Activated CD8-positive, alpha-beta T cell treated with anti-CD3 and anti-CD28 coated beads for 36 hours (primary cell): ENCODE results near the gene S100A16. TPM values are rescaled to one million over a fixed set of nuclear protein-coding genes. Genes with fewer than 3 reads are reported as not detected.

Experiments used
- ATAC-seq: fragments of 200-7000 bp; cut with Tn5 transposase; one replicate; pipeline ENCODE4 v1.10.0; 2021; ENCODE audit warnings: mild to moderate bottlenecking, moderate library complexity
- CTCF ChIA-PET: fragments of 350-600 bp; sonication (Branson Sonifier 250); formaldehyde crosslinking; loops from one replicate; lab custom pipeline; 2021; ENCODE audit warnings: antibody characterized with exemption; lab: Charles Lee
- POLR2A ChIA-PET: fragments of 350-600 bp; sonication (Branson Sonifier 250); formaldehyde crosslinking; loops from one replicate; lab custom pipeline; 2021; ENCODE audit warnings: antibody characterized with exemption; lab: Charles Lee
- DNase-seq: peaks from one replicate; pipeline ENCODE4 v3.0.0-alpha.2; 2020
- H3K27ac Mint-ChIP-seq: one replicate; pipeline ENCODE4 v1.8.0; 2021; ENCODE audit warnings: mild to moderate bottlenecking, mixed read lengths
- H3K27me3 Mint-ChIP-seq: one replicate; pipeline ENCODE4 v1.8.0; 2021; ENCODE audit warnings: mixed read lengths
- H3K36me3 Mint-ChIP-seq: one replicate; pipeline ENCODE4 v1.8.0; 2021; ENCODE audit warnings: low read depth, mixed read lengths
- H3K4me1 Mint-ChIP-seq: one replicate; pipeline ENCODE4 v1.8.0; 2021; ENCODE audit warnings: low read depth, mixed read lengths
- H3K4me3 Mint-ChIP-seq: one replicate; pipeline ENCODE4 v1.8.0; 2021; ENCODE audit warnings: mild to moderate bottlenecking, moderate library complexity, mixed read lengths
- H3K9me3 Mint-ChIP-seq: one replicate; pipeline ENCODE4 v1.8.0; 2021; ENCODE audit warnings: mixed read lengths
- intact Hi-C: fragments of 100-400 bp; cut with micrococcal nuclease; formaldehyde crosslinking; loops from one replicate; pipeline ENCODE4 v1.10.0; 2022
- total RNA-seq, 2 experiments: library from RNA; stranded (reverse); gene quantifications; one replicate each; pipeline ENCODE4 v1.2.3, GENCODE V29; 2021
- TF ChIP-seq, protein P1 (sequence below): fragments of 200-600 bp; IDR thresholded peaks from one replicate; pipeline ENCODE4 v1.8.0; 2022; ENCODE audit warnings: antibody characterized with exemption, mild to moderate bottlenecking

The S100A16 gene
- total RNA-seq, 2 experiments from 2014 or later: not detected

DNA sequence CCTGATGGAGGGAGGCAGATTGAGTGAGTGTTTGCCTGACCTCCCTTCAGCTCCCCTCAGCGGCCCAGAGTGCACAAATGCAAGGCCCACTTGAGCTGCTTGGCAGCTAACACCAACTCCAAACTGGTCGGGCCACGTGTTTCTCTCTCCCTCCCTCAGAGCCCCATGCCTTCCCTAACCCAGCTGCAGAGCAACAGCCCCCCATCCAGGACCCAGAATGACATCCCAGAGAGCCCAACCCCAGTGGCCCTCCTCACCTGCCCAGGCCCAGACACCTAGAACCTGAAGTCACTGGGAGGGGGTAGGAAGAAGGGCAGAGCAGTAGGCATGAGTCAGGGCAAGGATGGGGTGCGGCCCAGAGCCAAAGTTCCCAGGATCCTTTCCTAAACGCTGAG is 4.0 kb upstream of the S100A16 start:
- ATAC-seq (no peak), DNase-seq (no peak)
- intact Hi-C loops: loop anchor here (2.0 kb wide), 1 partner anchor 106 kb away; no protein-coding TSS in a partner anchor
- ChIA-PET POLR2A (interaction anchor here (0.6 kb wide), 1 partner anchor 15 kb away, joined by 3 read pairs; no protein-coding TSS in a partner anchor), CTCF (interaction anchor here (0.7 to 8.0 kb wide), 17 partner anchors 12 to 115 kb away, joined by 3 to 88 read pairs (median 7); partner anchors contain the start of genes CHTOP, S100A1, S100A13 and S100A6)
- Mint-ChIP-seq H3K27ac (no peak overlapping the region), H3K36me3 (no peaks in the 10 kb centered on the region), H3K4me1 (peaks cover 5% of the 10 kb centered on the region), H3K9me3 (no peaks in the 10 kb centered on the region), H3K4me3 (no peak overlapping the region), H3K27me3 (no peaks in the 10 kb centered on the region)
- TF ChIP-seq, protein P1, sequence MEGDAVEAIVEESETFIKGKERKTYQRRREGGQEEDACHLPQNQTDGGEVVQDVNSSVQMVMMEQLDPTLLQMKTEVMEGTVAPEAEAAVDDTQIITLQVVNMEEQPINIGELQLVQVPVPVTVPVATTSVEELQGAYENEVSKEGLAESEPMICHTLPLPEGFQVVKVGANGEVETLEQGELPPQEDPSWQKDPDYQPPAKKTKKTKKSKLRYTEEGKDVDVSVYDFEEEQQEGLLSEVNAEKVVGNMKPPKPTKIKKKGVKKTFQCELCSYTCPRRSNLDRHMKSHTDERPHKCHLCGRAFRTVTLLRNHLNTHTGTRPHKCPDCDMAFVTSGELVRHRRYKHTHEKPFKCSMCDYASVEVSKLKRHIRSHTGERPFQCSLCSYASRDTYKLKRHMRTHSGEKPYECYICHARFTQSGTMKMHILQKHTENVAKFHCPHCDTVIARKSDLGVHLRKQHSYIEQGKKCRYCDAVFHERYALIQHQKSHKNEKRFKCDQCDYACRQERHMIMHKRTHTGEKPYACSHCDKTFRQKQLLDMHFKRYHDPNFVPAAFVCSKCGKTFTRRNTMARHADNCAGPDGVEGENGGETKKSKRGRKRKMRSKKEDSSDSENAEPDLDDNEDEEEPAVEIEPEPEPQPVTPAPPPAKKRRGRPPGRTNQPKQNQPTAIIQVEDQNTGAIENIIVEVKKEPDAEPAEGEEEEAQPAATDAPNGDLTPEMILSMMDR: no peak

DNA sequence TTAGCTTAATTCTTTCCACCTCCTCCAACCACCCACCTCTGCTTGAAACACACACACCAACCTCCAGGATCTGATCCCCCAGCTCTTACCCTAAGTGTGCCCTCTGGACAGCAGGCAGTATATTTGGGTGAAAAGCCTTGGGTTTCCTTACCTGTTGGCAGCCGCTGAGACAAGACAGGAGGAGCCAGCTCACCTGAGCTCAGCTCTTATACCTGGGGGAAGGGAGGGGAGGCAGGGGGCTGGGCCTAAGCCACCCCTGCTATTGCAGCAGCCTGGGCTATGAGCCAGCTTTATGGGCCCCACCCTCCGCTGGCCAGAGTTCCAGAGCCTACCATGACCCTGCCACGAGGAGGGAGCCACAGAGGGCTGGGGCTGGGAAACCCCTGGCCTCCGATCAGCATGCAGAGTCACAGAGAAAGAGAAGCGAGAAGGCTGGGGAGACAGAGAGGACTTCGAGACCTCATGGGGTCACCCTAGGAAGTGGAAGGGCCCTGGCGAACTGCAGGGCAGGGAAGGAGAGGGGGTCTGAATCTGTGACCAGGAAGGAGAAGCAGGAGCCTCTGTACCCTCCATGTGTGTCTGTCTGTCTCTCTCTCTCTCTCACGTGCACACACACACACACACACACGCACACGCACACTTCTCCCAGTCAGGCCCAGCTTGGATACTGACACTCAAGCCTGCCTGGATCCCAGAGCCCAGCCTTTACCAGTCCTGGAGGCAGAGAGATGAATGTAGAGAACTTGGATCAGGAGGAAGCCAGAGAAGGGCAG is 3.4 kb upstream of the S100A16 start, which contains the start of gene S100A14:
S100A14 (minus strand) TSS at position 182 of the 773 bp plus-strand sequence. CDS start 467 bp downstream, outside the sequence.
- no peak within 1 kb of the TSS for H3K4me3 Mint-ChIP-seq
- POLR2A ChIA-PET: interaction anchor here (0.6 kb wide), 1 partner anchor 14 kb away, joined by 3 read pairs; no protein-coding TSS in a partner anchor
- H3K36me3 Mint-ChIP-seq: no peaks in the 10 kb centered on the region
- H3K27ac Mint-ChIP-seq: no peak within 1 kb of the TSS
- TF ChIP-seq, protein P1: no peak
- peaks cover 5% of the 10 kb centered on the region for H3K4me1 Mint-ChIP-seq
- DNase-seq (no peak), ATAC-seq (no peak)
- H3K27me3 Mint-ChIP-seq: no peaks in the 10 kb centered on the region
- intact Hi-C loops: loop anchor here (2.0 kb wide), 1 partner anchor 106 kb away; no protein-coding TSS in a partner anchor
- no peaks in the 10 kb centered on the region for H3K9me3 Mint-ChIP-seq
- CTCF ChIA-PET: interaction anchor here (0.7 to 8.0 kb wide), 14 partner anchors 11 to 114 kb away, joined by 3 to 88 read pairs (median 6); partner anchors contain the start of genes CHTOP, S100A1 and S100A13

DNA sequence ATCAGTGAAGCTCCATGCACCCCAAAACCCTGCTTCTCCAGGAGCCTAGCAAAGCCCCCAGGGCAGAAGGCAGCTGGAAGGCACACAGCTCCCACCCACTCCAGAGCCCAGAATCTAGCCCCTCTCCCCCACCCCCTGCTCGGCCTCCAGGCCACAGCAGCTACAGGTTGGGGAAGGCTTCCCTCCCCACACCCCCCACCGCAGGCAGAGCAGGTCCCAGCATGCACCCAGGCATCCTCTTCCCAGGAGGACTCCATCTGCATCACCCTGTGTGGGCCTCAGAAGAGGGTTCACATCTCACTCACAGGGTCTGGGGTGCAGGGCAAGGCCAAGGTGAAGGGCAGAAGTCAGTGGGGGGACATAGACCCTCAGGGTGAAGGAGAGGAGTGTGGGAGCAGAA is 2.5 kb upstream of the S100A16 start:
- H3K4me1 Mint-ChIP-seq: peaks cover 5% of the 10 kb centered on the region
- H3K36me3 Mint-ChIP-seq: no peaks in the 10 kb centered on the region
- ChIA-PET POLR2A (no interaction called here), CTCF (interaction anchor here (1.3 to 8.0 kb wide), 8 partner anchors 10 to 105 kb away, joined by 3 to 88 read pairs (median 6); partner anchors contain the start of genes S100A1 and S100A13)
- H3K9me3 Mint-ChIP-seq: no peaks in the 10 kb centered on the region
- no peaks in the 10 kb centered on the region for H3K27me3 Mint-ChIP-seq
- no peak for ATAC-seq
- H3K27ac Mint-ChIP-seq: no peak overlapping the region
- intact Hi-C loops: no loop called here
- no peak for DNase-seq
- TF ChIP-seq, protein P1: no peak
- H3K4me3 Mint-ChIP-seq: no peak overlapping the region

DNA sequence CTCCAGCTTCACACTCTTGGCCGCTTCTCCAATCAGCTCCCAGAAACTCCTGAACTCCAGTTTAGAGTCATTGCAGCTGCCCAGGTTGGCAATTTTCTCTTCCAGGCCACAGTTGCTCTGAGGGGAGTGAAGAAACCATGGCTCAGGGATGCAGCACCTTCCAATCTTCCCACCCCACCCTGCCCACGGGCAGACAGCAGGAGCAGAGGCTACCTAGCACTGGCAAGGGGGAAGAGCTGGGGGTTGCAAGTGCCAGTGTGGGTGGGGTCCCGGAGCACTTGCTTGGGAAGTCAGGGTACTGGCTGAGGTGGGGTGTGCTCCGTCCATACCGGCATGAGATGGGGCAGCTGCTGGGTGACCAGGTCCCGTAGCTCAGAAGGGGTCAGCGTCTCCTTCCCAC is 2.0 kb upstream of the S100A16 start:
- H3K27me3 Mint-ChIP-seq: no peaks in the 10 kb centered on the region
- intact Hi-C loops: no loop called here
- H3K36me3 Mint-ChIP-seq: no peaks in the 10 kb centered on the region
- CTCF ChIA-PET: interaction anchor here (0.9 to 8.0 kb wide), 12 partner anchors 10 to 261 kb away, joined by 3 to 88 read pairs (median 4); partner anchors contain the start of genes NPR1, S100A1 and S100A13
- peaks cover 5% of the 10 kb centered on the region for H3K4me1 Mint-ChIP-seq
- TF ChIP-seq, protein P1: no peak
- POLR2A ChIA-PET: interaction anchor here (1.2 kb wide), 1 partner anchor 83 kb away, joined by 3 read pairs; no protein-coding TSS in a partner anchor
- DNase-seq (no peak), ATAC-seq (no peak)
- no peaks in the 10 kb centered on the region for H3K9me3 Mint-ChIP-seq
- no peak overlapping the region for H3K4me3 Mint-ChIP-seq
- no peak overlapping the region for H3K27ac Mint-ChIP-seq
